Osteoblast (primary cell): Measurements from ENCODE around the gene CDIPT. TPM values are rescaled to one million over a fixed set of nuclear protein-coding genes. Genes with fewer than 3 reads are reported as not detected.

Experiments
- DNase-seq: peaks from one replicate; pipeline ENCODE4 v3.0.0; 2011; ENCODE audit warnings: low spot score, mixed read lengths; ENCODE audit not compliant: insufficient read length; ENCODE audit errors: missing footprints
- H2AFZ ChIP-seq: 2 replicates; pipeline ENCODE4 v1.6.0; 2011; ENCODE audit warnings: mild to moderate bottlenecking, low read length
- H3K27ac ChIP-seq: 2 replicates; pipeline ENCODE4 v1.5.1; 2011; ENCODE audit warnings: mild to moderate bottlenecking, low read depth, low read length, moderate library complexity
- H3K27me3 ChIP-seq: 2 replicates; pipeline ENCODE4 v1.6.0; 2012; ENCODE audit warnings: mild to moderate bottlenecking, control low read depth, inconsistent platforms, low read length, moderate library complexity; ENCODE audit not compliant: insufficient read depth
- H3K36me3 ChIP-seq: 2 replicates; pipeline ENCODE4 v1.5.1; 2011; ENCODE audit warnings: mild to moderate bottlenecking, low read length, control low read depth, moderate library complexity; ENCODE audit not compliant: insufficient read depth
- H3K4me1 ChIP-seq: 2 replicates; pipeline ENCODE4 v1.5.1; 2011; ENCODE audit warnings: mild to moderate bottlenecking, low read length, control low read depth, moderate library complexity; ENCODE audit not compliant: insufficient read depth
- H3K4me2 ChIP-seq: 2 replicates; pipeline ENCODE4 v1.6.0; 2011; ENCODE audit warnings: mild to moderate bottlenecking, low read length; ENCODE audit not compliant: insufficient read depth
- H3K4me3 ChIP-seq: fragments of 200-600 bp; sonication (generic); 3 replicates; pipeline ENCODE4 v1.5.1; 2012; ENCODE audit warnings: mild to moderate bottlenecking, low read length, inconsistent platforms; ENCODE audit not compliant: insufficient read depth
- H3K79me2 ChIP-seq: 2 replicates; pipeline ENCODE4 v1.6.0; 2012; ENCODE audit warnings: mild to moderate bottlenecking, low read length, control low read depth, inconsistent platforms; ENCODE audit not compliant: insufficient read depth
- H3K9me3 ChIP-seq: 2 replicates; pipeline ENCODE4 v1.5.1; 2011; ENCODE audit warnings: low read depth, low read length, control low read depth
- H4K20me1 ChIP-seq: 2 replicates; pipeline ENCODE4 v1.6.0; 2012; ENCODE audit warnings: mild to moderate bottlenecking, low read length, control low read depth; ENCODE audit not compliant: insufficient read depth
- total RNA-seq: library from RNA; depleted of rRNA; stranded (reverse); fragments of >200 nt; gene quantifications from 2 replicates; pipeline ENCODE4 v1.2.3, GENCODE V29; 2012
- TF ChIP-seq, protein P1 (sequence below): IDR thresholded peaks from 2 replicates; pipeline ENCODE4 v1.5.1; 2011; ENCODE audit warnings: mild to moderate bottlenecking, low read depth, low read length, moderate library complexity; ENCODE audit errors: extremely low read depth

The CDIPT gene
- total RNA-seq, 1 donor, result 105 TPM

DNA sequence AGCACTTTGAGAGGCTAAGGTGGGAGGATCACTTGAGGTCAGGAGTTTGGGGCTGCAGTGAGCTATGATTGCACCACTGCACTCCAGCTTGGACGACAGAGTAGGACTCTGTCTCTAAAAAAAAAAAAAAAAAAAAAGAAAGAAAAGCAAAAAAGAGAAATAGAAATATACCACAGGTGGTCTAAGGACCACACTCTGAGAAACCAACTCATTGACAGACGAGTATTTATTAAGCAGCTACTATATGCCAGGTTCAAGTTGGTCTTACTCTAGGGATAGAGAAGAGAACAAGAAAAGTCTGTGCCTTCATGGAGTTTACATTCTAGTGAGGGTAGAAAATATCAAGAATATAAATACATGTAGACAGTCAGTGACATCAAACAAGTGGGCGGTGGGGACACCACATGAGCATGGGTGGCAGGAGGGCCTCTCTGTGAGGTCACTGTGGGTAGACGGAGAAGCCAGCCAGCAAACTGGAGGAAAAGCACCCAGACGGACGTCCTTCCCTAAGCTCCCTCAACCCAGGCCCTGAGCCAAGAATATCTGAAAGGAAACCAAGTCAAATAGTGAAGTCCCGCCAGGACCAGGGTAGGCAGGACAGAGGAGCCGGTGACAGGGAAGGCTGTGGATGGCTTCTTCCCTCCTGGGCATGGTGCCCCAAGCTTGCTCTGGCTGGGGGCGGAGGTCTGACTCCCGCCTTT lies 4.7 kb downstream of the CDIPT start:
- no peak overlapping the region for H2AFZ ChIP-seq
- H3K9me3 ChIP-seq, result no peaks in the 10 kb centered on the region
- peaks cover 27% of the 10 kb centered on the region for H3K4me1 ChIP-seq
- no peaks in the 10 kb centered on the region for H3K27me3 ChIP-seq
- H3K4me3 ChIP-seq, result no peak overlapping the region
- TF ChIP-seq, protein P1, sequence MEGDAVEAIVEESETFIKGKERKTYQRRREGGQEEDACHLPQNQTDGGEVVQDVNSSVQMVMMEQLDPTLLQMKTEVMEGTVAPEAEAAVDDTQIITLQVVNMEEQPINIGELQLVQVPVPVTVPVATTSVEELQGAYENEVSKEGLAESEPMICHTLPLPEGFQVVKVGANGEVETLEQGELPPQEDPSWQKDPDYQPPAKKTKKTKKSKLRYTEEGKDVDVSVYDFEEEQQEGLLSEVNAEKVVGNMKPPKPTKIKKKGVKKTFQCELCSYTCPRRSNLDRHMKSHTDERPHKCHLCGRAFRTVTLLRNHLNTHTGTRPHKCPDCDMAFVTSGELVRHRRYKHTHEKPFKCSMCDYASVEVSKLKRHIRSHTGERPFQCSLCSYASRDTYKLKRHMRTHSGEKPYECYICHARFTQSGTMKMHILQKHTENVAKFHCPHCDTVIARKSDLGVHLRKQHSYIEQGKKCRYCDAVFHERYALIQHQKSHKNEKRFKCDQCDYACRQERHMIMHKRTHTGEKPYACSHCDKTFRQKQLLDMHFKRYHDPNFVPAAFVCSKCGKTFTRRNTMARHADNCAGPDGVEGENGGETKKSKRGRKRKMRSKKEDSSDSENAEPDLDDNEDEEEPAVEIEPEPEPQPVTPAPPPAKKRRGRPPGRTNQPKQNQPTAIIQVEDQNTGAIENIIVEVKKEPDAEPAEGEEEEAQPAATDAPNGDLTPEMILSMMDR, result no peak
- H3K4me2 ChIP-seq, result no peak overlapping the region
- peak; percentile 69 for DNase-seq
- peaks cover 18% of the 10 kb centered on the region for H3K36me3 ChIP-seq
- peaks cover 6% of the 10 kb centered on the region for H4K20me1 ChIP-seq
- peaks cover 21% of the 10 kb centered on the region for H3K79me2 ChIP-seq
- no peak overlapping the region for H3K27ac ChIP-seq

DNA sequence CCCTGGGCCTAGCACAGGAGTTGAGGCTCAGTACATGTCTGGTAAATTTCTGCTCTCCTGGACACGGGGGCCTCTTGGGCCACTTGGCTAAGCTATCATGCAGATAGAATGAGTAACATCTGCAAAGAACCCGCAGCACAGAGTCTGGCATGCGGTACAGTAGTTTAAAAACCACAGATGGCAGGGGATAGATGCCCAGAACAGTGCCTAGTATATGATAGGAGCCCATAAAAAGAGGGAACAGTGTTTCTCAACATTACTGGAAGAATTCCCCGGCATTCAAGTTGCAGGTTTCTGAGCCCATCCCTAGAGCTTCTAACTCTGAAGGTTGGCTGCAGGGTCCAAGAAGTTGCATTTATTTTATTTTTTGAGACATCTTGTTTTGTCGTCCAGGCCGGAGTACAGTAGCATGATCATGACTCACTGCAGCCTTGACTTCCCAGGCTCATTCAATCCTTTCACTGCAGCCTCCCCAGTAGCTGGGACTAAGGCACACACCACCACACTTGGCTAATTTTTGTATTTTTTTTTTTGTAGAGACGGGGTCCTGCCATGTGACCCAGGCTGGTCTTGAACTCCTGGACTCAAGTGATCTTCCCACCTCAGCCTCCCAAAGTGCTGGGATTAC lies 5.8 kb downstream of the CDIPT start:
- Histone ChIP-seq H3K27ac (peak overlapping the region; percentile 66), H3K4me1 (peaks cover 25% of the 10 kb centered on the region), H4K20me1 (peaks cover 6% of the 10 kb centered on the region), H3K9me3 (no peaks in the 10 kb centered on the region), H2AFZ (no peak overlapping the region), H3K27me3 (no peaks in the 10 kb centered on the region), H3K4me2 (peak overlapping the region; percentile 53), H3K36me3 (peaks cover 18% of the 10 kb centered on the region), H3K4me3 (peak overlapping the region; percentile 9), H3K79me2 (peaks cover 13% of the 10 kb centered on the region)
- peak; percentile 89 for DNase-seq
- TF ChIP-seq, protein P1, result no peak

DNA sequence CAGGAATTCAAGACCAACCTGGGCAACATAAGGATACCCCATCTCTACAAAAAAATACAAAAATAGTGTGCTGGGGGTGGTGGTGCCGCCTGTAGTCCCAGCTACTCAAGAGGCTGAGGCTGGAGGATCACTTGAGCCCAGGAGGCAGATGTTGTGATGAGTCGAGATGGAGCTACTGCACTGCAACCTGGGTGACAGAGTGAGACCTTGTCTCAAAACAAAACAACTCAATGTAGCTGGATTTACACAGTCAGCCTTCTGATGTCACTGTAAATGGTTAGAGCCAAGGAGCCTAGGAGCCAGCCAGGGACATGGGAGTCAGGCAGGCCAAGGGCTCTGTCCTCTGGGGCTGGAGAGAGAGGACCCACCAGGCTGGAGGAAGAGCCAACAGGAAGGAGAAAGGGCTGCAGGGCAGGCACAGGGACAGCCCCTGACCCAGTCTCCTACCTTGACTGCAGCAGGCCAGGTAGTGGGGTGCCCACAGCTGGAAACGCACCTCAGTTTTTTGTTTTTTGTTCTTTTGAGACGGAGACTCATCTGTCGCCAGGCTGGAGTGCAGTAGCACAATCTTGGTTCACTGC lies 8.4 kb downstream of the CDIPT start:
- Histone ChIP-seq H3K4me2 (no peak overlapping the region), H3K36me3 (peaks cover 7% of the 10 kb centered on the region), H2AFZ (no peak overlapping the region), H3K79me2 (no peaks in the 10 kb centered on the region), H3K9me3 (no peaks in the 10 kb centered on the region), H3K4me3 (no peak overlapping the region), H3K27ac (no peak overlapping the region), H4K20me1 (no peaks in the 10 kb centered on the region), H3K4me1 (peaks cover 20% of the 10 kb centered on the region), H3K27me3 (no peaks in the 10 kb centered on the region)
- DNase-seq, result peak; percentile 47
- TF ChIP-seq, protein P1, result no peak

DNA sequence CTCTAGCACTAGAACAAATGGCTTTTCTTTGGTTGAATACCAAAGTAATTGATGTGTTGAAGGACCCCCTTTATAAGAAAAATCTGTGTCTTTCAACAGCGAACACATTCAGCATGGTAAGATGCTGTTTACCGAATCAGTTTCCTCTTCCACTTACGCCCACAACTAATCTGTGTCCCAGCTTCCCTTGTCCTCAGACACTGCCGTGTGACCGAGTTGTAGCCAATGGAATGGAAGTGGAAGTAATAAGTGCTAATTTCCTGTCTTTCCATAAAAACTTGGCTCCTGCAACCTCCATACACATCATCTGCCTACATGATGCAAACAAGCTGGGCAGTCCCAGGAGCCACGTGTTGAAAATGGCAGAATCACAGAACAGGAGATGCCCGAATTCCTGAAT lies 10.4 kb downstream of the CDIPT start:
- no peak overlapping the region for H3K4me3 ChIP-seq
- no peak overlapping the region for H3K4me2 ChIP-seq
- no peaks in the 10 kb centered on the region for H3K9me3 ChIP-seq
- peaks cover 12% of the 10 kb centered on the region for H3K4me1 ChIP-seq
- no peaks in the 10 kb centered on the region for H3K79me2 ChIP-seq
- DNase-seq, result peak; percentile 54
- no peak overlapping the region for H2AFZ ChIP-seq
- no peaks in the 10 kb centered on the region for H3K27me3 ChIP-seq
- TF ChIP-seq, protein P1, result no peak
- H3K36me3 ChIP-seq, result peaks cover 13% of the 10 kb centered on the region
- peaks cover 2% of the 10 kb centered on the region for H4K20me1 ChIP-seq
- H3K27ac ChIP-seq, result no peak overlapping the region
